ENCODE data around the gene IGSF5.

DNA sequence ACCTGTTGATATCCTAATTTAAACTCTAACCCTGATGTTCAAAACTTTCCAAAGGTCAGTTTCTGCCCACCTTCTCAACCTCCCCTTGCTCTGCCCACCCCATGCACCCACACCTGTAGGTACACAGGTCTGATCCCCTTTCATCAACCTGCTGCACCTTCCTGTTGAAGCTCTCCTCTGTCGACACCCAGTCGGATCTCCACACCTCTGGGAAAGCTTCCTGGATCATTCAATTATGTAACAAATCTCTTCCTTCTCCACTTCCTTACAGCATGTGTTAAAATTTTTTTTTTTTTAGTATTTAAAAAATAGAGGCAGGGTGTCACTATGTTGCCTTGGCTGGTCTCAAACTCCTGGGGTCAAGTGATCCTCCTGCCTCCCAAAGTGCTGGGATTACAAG is 44.7 kb upstream of the IGSF5 start:
- TF ChIP-seq, protein P1, sequence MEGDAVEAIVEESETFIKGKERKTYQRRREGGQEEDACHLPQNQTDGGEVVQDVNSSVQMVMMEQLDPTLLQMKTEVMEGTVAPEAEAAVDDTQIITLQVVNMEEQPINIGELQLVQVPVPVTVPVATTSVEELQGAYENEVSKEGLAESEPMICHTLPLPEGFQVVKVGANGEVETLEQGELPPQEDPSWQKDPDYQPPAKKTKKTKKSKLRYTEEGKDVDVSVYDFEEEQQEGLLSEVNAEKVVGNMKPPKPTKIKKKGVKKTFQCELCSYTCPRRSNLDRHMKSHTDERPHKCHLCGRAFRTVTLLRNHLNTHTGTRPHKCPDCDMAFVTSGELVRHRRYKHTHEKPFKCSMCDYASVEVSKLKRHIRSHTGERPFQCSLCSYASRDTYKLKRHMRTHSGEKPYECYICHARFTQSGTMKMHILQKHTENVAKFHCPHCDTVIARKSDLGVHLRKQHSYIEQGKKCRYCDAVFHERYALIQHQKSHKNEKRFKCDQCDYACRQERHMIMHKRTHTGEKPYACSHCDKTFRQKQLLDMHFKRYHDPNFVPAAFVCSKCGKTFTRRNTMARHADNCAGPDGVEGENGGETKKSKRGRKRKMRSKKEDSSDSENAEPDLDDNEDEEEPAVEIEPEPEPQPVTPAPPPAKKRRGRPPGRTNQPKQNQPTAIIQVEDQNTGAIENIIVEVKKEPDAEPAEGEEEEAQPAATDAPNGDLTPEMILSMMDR (IDR thresholded peaks at IDR 0.05) = no peak
- no peak for TF ChIP-seq POLR2A (IDR thresholded peaks at IDR 0.05)
